OCI-LY1 (cell line): ENCODE measurements around the gene EFNA2.

ENCODE experiments used
- H2AFZ ChIP-seq: fragments of 200-600 bp; sonication (generic), shearing (Covaris generic); 2 replicates; pipeline ENCODE4 v1.6.0; 2014; ENCODE audit warnings: antibody characterized with exemption, mild to moderate bottlenecking, low read length
- H3F3A ChIP-seq: fragments of 200-600 bp; sonication (generic), shearing (Covaris generic); 2 replicates; pipeline ENCODE4 v1.6.0; 2014; ENCODE audit warnings: mild to moderate bottlenecking, antibody characterized with exemption, low read length, moderate library complexity; ENCODE audit not compliant: insufficient read depth
- H3K27ac ChIP-seq: fragments of 200-600 bp; sonication (generic); 2 replicates; pipeline ENCODE4 v1.5.1; 2014; ENCODE audit warnings: low read length, mixed run types, mild to moderate bottlenecking, low read depth; ENCODE audit not compliant: poor library complexity, severe bottlenecking
- H3K27me3 ChIP-seq: fragments of 200-600 bp; sonication (generic); 2 replicates; pipeline ENCODE4 v1.6.0; 2014; ENCODE audit warnings: antibody characterized with exemption, mild to moderate bottlenecking, low read length, moderate library complexity; ENCODE audit not compliant: insufficient read depth
- H3K36me3 ChIP-seq: fragments of 200-600 bp; sonication (generic); 2 replicates; pipeline ENCODE4 v1.6.1; 2014; ENCODE audit warnings: mild to moderate bottlenecking, antibody characterized with exemption, low read length, moderate library complexity, mixed read lengths; ENCODE audit not compliant: insufficient read depth
- H3K4me1 ChIP-seq: fragments of 200-600 bp; sonication (generic); 2 replicates; pipeline ENCODE4 v1.5.1; 2014; ENCODE audit warnings: mild to moderate bottlenecking, low read length, moderate library complexity; ENCODE audit not compliant: insufficient read depth, severe bottlenecking
- H3K4me2 ChIP-seq: fragments of 200-600 bp; sonication (generic), shearing (Covaris generic); 2 replicates; pipeline ENCODE4 v1.6.1; 2014; ENCODE audit warnings: low read length
- H3K4me3 ChIP-seq: fragments of 200-600 bp; sonication (generic); 2 replicates; pipeline ENCODE4 v1.5.1; 2014; ENCODE audit warnings: low read length, low read depth, mild to moderate bottlenecking, mixed read lengths; ENCODE audit not compliant: poor library complexity, severe bottlenecking
- H3K79me2 ChIP-seq: fragments of 200-600 bp; shearing (Covaris generic); 2 replicates; pipeline ENCODE4 v1.6.1; 2016; ENCODE audit warnings: mixed run types, low read length, mixed read lengths; ENCODE audit not compliant: insufficient read depth
- H3K9ac ChIP-seq: fragments of 200-600 bp; sonication (generic), shearing (Covaris generic); 2 replicates; pipeline ENCODE4 v1.6.1; 2014; ENCODE audit warnings: mild to moderate bottlenecking, low read length, mixed read lengths
- H3K9me2 ChIP-seq: fragments of 200-600 bp; sonication (generic), shearing (Covaris generic); 2 replicates; pipeline ENCODE4 v1.6.1; 2014; ENCODE audit warnings: low read depth, mild to moderate bottlenecking, low read length, mixed read lengths
- H3K9me3 ChIP-seq: fragments of 200-600 bp; shearing (Covaris generic); 2 replicates; pipeline ENCODE4 v1.6.1; 2014; ENCODE audit warnings: low read length, mixed read lengths
- H4K20me1 ChIP-seq: fragments of 200-600 bp; sonication (generic), shearing (Covaris generic); 2 replicates; pipeline ENCODE4 v1.6.0; 2016; ENCODE audit warnings: mild to moderate bottlenecking, low read length; ENCODE audit not compliant: insufficient read depth
- CTCF ChIP-seq: fragments of 200-600 bp; sonication (generic), shearing (Covaris generic); IDR thresholded peaks from 2 replicates; pipeline ENCODE4 v1.5.1; 2017; ENCODE audit warnings: mild to moderate bottlenecking, antibody characterized with exemption, low read length, moderate library complexity, mixed read lengths
- EZH2 ChIP-seq: fragments of 200-600 bp; sonication (generic), shearing (Covaris generic); IDR thresholded peaks from 2 replicates; pipeline ENCODE4 v1.8.0; 2017; ENCODE audit warnings: borderline replicate concordance, mixed run types, mild to moderate bottlenecking, antibody characterized with exemption, low read length, moderate library complexity, mixed read lengths

Gene EFNA2

GRCh38 chr19:1288226-1288612, 2.5 kb downstream of the EFNA2 start:
- TF ChIP-seq CTCF (no peak), EZH2 (no peak)

GRCh38 chr19:1288833-1289685, 3.4 kb downstream of the EFNA2 start:
- H3K27me3 ChIP-seq: 0 out of 2 replicates have a peak, but pooled peaks cover 17% of the 10 kb centered on the region
- no peaks in the 10 kb centered on the region for H4K20me1 ChIP-seq
- no peaks in the 10 kb centered on the region for H3K36me3 ChIP-seq
- no peaks in the 10 kb centered on the region for H3K9me3 ChIP-seq
- H3K27ac ChIP-seq: no peak overlapping the region
- H3F3A ChIP-seq: no peaks in the 10 kb centered on the region
- no peak overlapping the region for H3K4me2 ChIP-seq
- H3K79me2 ChIP-seq: no peaks in the 10 kb centered on the region
- no peak overlapping the region for H3K4me3 ChIP-seq
- TF ChIP-seq EZH2 (no peak), CTCF (no peak)
- H3K4me1 ChIP-seq: peaks cover 3% of the 10 kb centered on the region
- no peaks in the 10 kb centered on the region for H3K9me2 ChIP-seq
- no peak overlapping the region for H2AFZ ChIP-seq
- no peak overlapping the region for H3K9ac ChIP-seq

More at GRCh38 chr19:1288226-1288612, 2.5 kb downstream of the EFNA2 start:
- no peaks in the 10 kb centered on the region for H3F3A ChIP-seq
- no peaks in the 10 kb centered on the region for H3K79me2 ChIP-seq
- no peaks in the 10 kb centered on the region for H3K9me3 ChIP-seq
- no peak overlapping the region for H2AFZ ChIP-seq
- H3K36me3 ChIP-seq: no peaks in the 10 kb centered on the region
- H3K27me3 ChIP-seq: 0 out of 2 replicates have a peak, but pooled peaks cover 17% of the 10 kb centered on the region
- no peak overlapping the region for H3K9ac ChIP-seq
- no peak overlapping the region for H3K27ac ChIP-seq
- no peaks in the 10 kb centered on the region for H4K20me1 ChIP-seq
- H3K4me1 ChIP-seq: peaks cover 3% of the 10 kb centered on the region
- no peak overlapping the region for H3K4me2 ChIP-seq
- no peaks in the 10 kb centered on the region for H3K9me2 ChIP-seq
- H3K4me3 ChIP-seq: no peak overlapping the region

- Histone ChIP-seq H3K4me3 (no peak overlapping the region), H3K36me3 (no peaks in the 10 kb centered on the region), H3K4me2 (no peak overlapping the region), H2AFZ (no peak overlapping the region), H3F3A (no peaks in the 10 kb centered on the region), H3K4me1 (peaks cover 3% of the 10 kb centered on the region), H3K9me3 (no peaks in the 10 kb centered on the region), H3K9ac (no peak overlapping the region), H3K27me3 (0 out of 2 replicates have a peak, but pooled peaks cover 17% of the 10 kb centered on the region), H3K9me2 (no peaks in the 10 kb centered on the region), H3K79me2 (no peaks in the 10 kb centered on the region), H4K20me1 (no peaks in the 10 kb centered on the region), H3K27ac (no peak overlapping the region)
- TF ChIP-seq EZH2 (no peak), CTCF (no peak)
These were observed 4.0 kb downstream of the EFNA2 start for GRCh38 chr19:1289686-1290025.
